Stimulated activated CD4-positive, alpha-beta T cell treated with anti-CD3 and anti-CD28 coated beads, Interleukin-4, amount 100 ng/mL, for 48 hours (primary cell): Measurements from ENCODE around the gene RAVER1.

Experiments
- DNase-seq, 2 donors: peaks; one replicate each; pipeline ENCODE4 v3.0.0-alpha.2; 2020; ENCODE audit warnings: low read depth in 2 of 2

RAVER1 gene

DNA sequence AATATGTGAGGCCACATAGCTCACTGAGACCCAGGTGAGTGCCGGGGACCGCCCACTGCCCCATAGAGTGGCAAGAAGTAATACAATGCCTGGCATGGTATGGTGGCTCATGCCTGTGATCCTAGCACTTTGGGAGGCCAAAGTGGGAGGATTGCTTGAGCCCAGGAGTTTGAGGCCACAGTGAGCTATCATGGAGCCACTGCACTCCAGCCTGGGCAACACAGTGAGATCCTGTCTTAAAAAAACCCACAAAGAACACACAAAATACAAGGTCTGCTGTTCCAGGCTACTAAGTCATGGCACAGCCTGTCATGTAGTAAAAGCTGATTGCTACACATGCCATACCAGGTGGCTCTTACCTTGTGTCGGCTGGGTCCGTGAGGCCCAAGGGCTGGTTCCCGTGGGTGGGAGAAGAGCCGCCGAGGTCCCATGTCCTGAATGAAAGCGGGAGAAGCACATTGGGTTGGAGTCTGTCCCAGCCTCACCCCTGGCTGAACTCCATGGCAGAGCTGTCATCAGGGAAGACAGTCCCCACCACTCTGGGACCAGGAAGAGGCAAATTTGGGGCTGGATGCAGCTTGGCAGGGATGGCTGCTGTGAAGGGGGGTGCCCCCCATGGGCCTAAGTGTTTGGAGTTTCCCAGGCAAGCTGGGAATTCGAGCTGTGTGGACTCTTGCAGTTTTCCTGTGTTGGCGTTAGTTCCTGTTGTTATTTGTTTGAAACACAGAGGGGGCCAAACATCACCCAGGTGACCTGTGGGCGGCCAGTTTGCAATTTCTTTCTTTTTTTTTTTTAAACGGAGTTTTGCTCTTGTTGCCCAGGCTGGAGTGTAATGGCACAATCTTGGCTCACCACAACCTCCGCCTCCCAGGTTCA, 14.3 kb downstream of the RAVER1 start:
- DNase-seq: no peak

DNA sequence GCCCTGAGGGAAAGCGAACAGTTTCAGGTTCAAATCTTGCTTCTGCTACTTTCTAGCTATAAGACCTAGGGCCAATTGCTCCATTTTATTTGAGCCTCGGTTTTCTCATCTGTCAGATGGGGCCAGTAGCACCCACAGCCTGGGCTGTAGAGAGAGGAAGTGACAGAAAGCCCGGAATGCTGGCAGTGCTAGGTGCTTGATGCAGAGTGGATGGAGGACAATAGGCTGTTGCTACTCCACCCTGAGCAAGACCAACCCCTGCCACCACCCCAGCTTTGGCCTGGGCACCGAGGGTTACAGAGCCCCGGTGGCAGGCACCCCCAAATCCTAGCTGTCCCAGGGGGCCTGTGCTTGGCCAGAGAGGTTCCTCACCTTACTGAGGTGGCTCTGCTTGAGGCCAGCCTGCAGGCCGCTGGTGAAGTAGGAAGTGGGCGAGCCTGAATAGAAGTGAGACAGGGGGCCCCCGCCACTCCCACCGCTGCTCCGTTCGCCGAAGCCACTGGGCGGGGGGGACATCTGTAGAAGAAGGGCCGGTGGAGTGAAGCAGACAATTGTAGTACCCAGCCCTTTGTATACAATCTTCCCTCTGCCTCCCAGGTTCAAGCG, 15.4 kb downstream of the RAVER1 start:
- DNase-seq: no peak

DNA sequence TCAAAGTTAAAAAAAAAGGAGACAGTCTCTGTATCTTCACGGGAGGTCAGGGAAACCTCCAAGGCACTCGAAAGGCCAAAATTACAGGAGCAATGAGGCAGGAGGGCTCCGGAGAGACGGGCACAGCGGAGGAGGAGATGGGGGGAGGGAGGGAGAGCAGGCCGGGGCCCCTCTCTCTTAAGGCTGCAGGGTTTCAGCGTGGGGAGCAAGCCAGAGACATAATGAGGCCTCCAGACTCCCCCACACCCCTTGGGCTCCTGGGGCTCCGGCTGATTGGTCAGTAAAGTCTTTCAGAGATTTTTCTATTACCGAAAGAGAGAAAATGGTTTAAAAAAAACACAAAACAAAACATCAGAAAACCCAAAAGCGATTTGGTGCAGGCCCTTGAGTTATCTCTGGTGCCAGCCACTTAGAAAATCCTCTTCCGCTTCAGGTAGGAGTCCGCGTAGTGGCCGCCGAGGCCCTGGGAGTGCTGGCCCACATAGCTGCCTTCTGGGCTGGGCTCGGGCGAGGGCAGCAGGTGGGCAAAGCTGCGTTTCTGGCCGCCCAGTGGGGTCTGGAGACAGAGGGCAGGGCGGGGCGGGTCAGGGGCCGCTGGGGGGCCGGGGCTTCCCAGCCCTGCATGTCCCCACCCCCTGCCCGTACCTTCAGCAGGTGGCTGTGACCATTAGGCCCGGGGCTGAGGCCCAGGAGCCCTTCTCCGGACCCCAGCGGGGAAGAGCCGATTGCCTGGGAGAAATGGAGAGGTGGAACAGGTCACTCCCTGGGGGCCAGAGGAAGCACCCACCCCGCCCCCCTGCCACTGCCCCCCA, 16.1 kb downstream of the RAVER1 start:
- DNase-seq: no peak

DNA sequence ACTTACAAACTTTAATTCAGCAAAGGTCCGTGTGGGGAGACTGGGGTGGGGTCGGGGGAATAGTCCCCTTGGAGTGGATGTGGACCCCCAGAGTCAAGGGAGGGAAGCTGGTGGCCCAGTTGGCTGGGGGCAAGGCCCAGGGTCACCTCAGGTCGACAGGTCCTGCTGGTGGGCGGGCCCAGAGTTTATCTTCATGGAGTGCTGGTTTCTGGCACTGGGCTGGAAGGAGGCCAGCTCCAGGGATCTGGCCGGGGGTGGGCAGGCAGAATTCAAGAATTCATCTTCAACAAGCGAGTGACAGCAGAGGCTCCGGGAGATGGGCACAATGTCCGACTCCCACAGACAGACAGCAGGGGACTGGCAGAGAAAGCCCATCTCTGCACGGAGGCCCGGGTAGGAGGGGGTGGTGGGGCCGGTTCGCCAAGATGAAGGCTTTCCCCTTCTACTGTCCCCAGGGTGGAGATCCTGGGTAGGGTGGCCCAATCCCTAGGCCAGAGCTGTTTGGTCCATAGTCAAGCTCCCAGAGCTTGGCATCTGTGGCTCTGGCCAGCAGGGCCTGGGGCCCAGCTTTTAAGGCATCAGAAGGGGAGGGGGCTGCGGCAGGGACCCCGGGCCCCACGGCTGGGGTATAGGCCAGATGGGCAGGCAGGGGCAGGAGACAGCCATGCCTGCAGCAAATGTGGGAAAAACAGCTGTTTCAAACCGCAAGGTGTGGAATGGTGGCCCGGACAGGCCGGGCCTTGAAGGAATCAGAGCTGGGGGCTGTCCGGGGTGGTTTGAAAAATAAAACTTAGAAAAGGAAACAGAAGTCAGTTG, 16.9 kb downstream of the RAVER1 start:
- DNase-seq: no peak

DNA sequence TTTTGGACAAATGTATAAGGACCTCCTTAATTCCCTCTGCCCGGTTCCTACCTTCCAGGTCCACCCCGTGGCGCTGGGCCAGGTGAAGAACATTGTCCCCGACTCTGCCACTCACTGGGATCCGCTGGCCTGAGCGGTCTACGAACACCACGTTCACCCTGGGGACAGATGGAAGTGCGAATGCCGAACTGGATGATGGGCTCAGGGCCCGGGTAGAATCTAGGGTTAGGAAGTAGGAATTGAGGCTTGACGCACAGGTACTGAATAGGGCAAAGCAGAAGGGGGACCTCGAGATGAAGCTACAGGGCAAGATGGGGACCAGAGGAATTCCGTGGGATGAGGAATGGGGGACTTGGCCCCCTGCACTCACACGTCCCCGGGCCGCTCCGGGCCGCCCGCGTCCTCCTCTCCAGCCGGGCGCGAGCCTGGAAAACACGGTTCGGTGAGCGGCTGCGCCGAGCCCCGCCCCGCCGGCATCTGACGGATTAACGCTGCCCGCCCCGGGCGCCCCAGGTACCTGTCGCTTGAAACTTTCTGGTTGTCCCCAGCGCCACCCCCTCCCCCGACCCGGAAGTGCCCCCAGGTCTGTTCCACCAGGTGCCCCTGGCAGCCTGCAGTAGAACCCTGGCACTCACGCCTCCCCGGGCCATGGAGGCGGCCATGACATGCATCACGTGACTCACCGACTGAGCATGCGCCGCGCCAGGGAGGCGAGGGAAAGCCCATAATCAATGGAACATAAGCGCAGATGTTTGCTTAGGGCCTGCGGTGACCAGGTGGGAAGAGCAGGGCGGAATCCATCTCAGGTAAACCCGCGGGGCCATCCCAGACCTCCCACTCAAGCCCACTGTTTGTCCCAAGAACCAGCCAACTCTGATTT, 17.8 kb downstream of the RAVER1 start, which contains the start of gene FDX2:
Gene FDX2, minus strand, starts transcription at position 681 of the 880 bp plus-strand sequence. Its CDS starts 19 bp downstream, at position 662.
- peak; percentile 90 to 92 for DNase-seq

DNA sequence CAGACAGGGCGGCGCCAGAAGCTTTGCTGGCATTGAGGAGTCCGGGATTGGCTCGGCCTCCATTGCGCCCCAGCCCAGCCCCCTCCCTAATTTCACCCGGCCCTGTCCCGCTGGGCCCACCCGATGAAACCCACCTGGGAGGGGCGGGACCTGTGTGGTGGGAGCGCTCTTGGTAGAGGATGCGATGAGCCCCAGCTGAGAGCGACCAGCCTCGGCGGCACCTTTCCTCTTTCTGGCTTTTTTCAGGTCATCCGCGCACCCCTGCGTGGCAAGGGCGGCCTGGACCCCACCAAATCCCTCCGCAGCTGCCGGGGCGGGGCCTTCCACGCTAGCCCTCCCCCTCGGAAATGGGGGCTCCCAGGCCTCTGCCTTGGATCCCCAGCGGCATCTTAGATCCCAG, 23.9 kb downstream of the RAVER1 start, which contains the start of gene ZGLP1:
Gene ZGLP1, minus strand, starts transcription at position 393 of the 400 bp plus-strand sequence.
- DNase-seq: no peak

DNA sequence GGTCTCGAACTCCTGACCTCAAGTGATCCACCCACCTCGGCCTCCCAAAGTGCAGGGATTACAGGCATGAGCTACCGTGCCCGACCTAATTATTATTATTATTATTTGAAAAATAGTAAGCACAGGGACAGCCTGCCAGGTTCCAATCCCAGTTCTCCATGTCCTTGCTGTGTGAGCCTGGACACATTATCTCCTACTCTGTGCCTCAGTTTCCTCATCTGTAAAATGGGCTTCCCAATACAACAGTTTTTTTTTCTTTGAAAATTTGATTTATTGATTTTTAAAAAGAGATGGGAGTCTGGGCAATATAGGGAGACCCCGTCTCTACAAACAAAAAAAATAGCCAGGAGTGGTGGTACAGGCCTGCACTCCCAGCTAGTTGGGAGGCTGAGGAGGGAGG, 27.0 kb downstream of the RAVER1 start:
- DNase-seq: no peak

DNA sequence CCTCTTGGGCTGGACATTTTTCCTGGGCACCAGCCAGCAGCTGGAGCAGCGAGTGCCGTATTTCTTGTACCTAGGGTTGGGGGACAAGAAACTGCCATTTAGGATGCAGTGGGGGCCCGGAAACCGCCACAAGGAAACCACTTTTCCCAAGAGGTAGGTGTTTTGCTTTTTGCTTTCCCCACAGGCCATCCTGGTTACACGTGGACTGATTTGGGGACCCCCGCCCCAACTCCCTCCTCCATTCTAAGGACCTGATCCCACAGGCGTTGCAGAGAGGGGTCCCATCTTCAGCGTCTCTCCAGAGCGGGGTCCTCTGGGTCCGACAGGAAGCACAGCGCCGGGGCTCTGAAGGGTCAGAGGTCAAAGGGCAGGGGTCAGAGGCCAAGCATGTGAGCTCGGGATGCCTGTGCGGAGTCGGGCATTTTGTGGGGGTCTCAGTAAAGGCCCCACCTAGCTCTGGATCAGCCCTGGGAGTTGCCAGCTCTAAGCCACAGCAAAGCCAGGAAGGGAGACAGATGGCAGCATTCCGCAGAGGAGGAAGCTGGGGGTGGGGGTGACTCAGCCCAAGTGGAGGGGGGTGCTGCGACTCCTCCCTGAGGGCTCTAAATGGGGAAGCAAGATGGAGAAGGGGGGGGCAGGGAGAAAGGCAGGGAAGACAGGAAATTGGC, 28.1 kb downstream of the RAVER1 start:
- DNase-seq: no peak

DNA sequence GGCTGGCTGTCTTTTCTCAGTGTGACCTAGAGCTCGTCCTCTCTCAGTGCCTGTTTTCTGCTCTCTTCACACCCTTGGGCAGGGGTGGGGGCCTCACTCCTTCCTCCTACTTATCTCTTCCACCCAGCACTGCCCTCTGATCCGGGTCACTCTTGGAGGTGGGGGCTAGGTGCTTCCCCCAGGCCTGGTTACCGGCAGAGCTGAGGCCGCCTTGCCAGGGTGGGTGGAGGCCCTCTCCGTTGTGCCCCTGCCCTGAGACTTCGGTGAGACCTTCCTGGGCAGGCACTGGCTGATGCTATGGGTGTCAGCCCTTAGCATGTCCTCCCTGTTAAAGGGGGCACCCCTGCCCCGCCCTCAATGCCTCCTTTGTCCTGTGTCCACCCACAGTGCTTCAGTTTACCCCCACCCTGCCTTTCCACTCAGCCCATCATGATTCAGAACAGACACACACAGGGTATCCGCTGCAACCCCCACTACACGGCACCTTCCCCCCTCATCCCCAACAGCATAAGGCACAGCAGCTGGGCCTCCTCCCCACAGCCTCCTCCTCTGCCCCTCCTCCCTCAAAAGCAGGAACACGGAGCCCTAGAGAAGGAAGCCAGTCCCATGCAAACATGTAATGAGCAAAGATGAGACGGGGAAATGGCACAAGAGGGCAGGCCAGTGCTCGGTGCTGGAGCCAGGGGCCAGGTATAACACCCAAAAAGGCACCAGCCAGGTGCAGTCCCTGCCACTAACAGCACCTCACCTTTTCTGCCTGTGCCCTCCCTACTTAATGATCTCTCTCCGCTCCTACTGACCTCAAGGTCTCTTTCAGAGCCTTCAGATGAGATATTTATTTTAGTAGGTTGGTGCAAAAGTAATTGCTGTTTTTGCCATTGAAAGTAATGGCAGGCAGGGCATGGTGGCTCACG, 33.5 kb downstream of the RAVER1 start:
- no peak for DNase-seq

DNA sequence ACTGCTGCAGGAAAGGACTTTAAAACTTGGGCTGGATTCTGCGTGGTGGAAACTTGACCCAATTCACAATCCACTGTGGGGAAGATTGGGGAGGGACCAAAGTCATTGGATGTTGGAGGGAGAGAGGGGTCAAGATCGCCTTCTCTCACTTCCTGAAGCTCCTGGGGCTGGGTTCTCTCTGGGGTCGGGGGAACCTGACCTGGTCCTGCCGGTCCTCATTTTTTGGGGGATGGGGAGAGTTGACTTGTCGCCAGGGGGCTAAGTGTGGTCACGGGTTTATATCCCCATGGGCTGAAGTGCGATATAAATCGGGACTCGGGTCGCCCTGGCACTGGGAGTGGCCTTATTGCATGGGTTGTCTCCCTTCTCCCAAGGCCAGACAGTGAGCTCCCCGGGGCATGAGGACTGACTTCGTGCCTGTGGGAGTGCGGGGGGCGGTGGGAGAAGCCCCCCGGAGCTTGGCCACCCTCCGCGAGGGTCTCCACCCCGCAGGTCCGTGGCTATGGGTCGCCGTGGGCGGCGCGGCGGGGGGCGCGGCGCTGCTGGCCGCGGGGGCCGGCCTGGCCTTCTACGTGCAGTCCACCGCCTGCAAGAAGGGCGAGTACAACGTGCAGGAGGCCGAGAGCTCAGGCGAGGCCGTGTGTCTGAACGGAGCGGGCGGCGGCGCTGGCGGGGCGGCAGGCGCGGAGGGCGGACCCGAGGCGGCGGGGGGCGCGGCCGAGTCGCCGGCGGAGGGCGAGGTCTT, 37.3 kb downstream of the RAVER1 start:
- no peak for DNase-seq

DNA sequence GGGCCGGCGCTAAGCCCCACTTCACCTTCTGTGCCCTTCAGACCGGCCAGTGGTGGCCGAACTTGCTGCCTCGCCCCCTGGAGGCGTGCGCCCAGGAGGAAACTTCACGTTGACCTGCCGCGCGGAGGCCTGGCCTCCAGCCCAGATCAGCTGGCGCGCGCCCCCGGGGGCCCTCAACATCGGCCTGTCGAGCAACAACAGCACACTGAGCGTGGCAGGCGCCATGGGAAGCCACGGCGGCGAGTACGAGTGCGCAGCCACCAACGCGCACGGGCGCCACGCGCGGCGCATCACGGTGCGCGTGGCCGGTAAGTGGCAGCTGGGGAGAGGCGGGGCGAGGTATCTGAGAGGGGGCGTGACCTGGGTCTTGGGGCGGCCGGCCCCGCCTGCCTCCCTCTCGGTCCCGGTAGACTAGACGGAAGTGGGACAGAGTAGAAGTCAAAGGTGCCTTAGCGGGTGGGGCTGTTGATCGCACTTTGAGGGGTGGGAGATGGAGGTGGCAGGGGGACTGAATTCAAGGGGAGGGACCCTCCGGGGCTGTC, 38.0 kb downstream of the RAVER1 start:
- peak in 1 of 2 donors; percentile 47 for DNase-seq

DNA sequence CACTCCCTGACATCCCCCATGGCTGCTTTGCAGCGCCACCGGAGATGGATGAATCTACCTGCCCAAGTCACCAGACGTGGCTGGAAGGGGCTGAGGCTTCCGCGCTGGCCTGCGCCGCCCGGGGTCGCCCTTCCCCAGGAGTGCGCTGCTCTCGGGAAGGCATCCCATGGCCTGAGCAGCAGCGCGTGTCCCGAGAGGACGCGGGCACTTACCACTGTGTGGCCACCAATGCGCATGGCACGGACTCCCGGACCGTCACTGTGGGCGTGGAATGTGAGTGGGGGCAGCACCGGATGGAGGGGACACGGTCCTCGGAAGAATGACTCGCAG, 39.0 kb downstream of the RAVER1 start:
- DNase-seq: no peak

DNA sequence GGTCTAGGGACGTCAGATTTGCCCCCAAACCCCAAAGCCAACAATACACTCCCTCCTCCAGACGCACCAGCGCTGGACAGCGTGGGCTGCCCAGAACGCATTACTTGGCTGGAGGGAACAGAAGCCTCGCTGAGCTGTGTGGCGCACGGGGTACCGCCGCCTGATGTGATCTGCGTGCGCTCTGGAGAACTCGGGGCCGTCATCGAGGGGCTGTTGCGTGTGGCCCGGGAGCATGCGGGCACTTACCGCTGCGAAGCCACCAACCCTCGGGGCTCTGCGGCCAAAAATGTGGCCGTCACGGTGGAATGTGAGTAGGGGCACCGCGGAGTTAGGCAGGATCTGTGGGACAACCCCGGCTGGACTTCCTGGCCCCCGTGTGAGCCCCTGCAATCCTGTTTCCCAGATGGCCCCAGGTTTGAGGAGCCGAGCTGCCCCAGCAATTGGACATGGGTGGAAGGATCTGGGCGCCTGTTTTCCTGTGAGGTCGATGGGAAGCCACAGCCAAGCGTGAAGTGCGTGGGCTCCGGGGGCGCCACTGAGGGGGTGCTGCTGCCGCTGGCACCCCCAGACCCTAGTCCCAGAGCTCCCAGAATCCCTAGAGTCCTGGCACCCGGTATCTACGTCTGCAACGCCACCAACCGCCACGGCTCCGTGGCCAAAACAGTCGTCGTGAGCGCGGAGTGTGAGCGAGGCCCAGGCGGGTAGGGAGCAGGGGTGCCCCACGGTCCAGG, 39.5 kb downstream of the RAVER1 start:
- no peak for DNase-seq

DNA sequence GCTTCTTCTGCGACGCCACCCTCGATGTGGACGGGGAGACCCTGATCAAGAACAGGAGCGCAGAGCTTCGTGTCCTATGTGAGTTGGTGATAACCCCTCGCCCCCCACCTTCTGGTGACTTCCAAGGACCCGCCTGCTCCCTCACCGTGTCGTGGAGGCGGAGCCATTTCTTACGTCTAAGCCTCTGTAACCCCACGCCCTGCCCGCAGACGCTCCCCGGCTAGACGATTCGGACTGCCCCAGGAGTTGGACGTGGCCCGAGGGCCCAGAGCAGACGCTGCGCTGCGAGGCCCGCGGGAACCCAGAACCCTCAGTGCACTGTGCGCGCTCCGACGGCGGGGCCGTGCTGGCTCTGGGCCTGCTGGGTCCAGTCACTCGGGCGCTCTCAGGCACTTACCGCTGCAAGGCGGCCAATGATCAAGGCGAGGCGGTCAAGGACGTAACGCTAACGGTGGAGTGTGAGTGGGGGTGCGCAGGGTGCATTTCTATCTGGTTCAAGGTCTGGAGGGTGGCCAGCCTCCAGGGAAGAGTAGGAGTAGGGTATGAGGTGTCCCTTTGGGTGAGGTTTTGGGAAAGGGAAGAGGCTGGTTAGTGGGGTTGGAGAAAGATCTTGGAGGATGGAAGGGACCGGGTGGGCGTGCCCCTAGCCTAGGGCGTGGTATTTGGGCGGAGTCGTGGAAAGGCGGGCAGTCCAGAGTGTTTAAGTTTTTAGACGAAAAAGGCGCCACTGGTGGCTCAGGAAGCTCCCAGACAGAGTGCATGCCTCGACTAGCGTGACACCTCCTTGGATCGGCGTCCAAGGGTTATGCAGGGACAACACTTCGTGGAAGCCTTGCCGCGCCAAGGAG, 40.3 kb downstream of the RAVER1 start:
- DNase-seq: no peak

DNA sequence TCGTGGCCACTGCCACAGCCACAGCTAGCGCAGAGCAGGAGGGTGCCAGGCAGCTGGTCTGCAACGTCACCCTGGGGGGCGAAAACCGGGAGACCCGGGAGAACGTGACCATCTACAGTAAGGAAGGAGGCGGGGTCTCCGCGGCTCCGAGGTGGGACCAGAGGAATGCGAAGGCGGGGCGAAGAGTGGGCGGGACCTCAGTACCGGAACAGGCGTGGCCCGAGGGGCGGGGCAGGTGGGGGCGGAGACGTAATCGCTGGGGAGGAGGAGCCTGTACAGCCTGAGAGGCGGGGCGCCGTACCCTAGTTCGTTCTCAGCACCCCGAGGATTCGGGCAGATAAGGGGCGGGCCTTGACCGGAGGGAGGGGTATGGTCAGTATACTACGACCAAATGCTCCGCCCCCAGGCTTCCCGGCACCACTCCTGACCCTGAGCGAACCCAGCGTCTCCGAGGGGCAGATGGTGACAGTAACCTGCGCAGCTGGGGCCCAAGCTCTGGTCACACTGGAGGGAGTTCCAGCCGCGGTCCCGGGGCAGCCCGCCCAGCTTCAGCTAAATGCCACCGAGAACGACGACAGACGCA, 41.0 kb downstream of the RAVER1 start:
- peak; percentile 67 to 86 for DNase-seq
